Measurements from ENCODE around the gene ARHGEF6. TPM values are rescaled to one million over a fixed set of nuclear protein-coding genes. Genes with fewer than 3 reads are reported as not detected.
A peak's percentile ranks its signal among the peaks of the same experiment; 100 is the strongest.
"Not testable (repeated sequence)": the region's sequence is repeated elsewhere in the genome, so short reads cannot be mapped to it uniquely, and the experiment has no call there.

ARHGEF6 gene
- total RNA-seq, 2 experiments from 2014 or later = 85.0 to 87.1 TPM

GRCh38 chrX:136806891-136807410 is 26.2 kb upstream of the ARHGEF6 start:
- H3K9me3 Mint-ChIP-seq = no peaks in the 10 kb centered on the region
- H3K36me3 Mint-ChIP-seq = peaks cover 10% of the 10 kb centered on the region
- DNase-seq = no peak
- no peak overlapping the region for H3K4me3 Mint-ChIP-seq
- H3K27ac Mint-ChIP-seq = no peak overlapping the region
- peaks cover 16% of the 10 kb centered on the region for H3K4me1 Mint-ChIP-seq
- POLR2A ChIA-PET = no interaction called here
- H3K27me3 Mint-ChIP-seq = no peaks in the 10 kb centered on the region
- no peak for ATAC-seq (ENCODE audit: low read depth)

GRCh38 chrX:136802515-136802914 is 21.8 kb upstream of the ARHGEF6 start:
- no peak for DNase-seq
- ATAC-seq (ENCODE audit: low read depth) = no peak
- peaks cover 13% of the 10 kb centered on the region for H3K36me3 Mint-ChIP-seq
- POLR2A ChIA-PET = no interaction called here
- no peaks in the 10 kb centered on the region for H3K27me3 Mint-ChIP-seq
- H3K9me3 Mint-ChIP-seq = no peaks in the 10 kb centered on the region
- H3K27ac Mint-ChIP-seq = no peak overlapping the region
- H3K4me1 Mint-ChIP-seq = peaks cover 9% of the 10 kb centered on the region
- H3K4me3 Mint-ChIP-seq = no peak overlapping the region

GRCh38 chrX:136797787-136798186 is 17.1 kb upstream of the ARHGEF6 start:
- H3K27me3 Mint-ChIP-seq = no peaks in the 10 kb centered on the region
- H3K36me3 Mint-ChIP-seq = peaks cover 13% of the 10 kb centered on the region
- H3K27ac Mint-ChIP-seq = peak overlapping the region; percentile 53
- POLR2A ChIA-PET = interaction anchor here (1.1 kb wide), 1 partner anchor 83 kb away, joined by 3 read pairs; the partner anchor contains the start of gene RBMX
- no peak for ATAC-seq (ENCODE audit: low read depth)
- H3K4me3 Mint-ChIP-seq = peak overlapping the region; percentile 29
- H3K9me3 Mint-ChIP-seq = peaks cover 2% of the 10 kb centered on the region
- DNase-seq = no peak
- peaks cover 8% of the 10 kb centered on the region for H3K4me1 Mint-ChIP-seq

- ATAC-seq (ENCODE audit: low read depth); H3K4me3 Mint-ChIP-seq; H3K9me3 Mint-ChIP-seq; POLR2A ChIA-PET; H3K27ac Mint-ChIP-seq; DNase-seq; H3K4me1 Mint-ChIP-seq; H3K27me3 Mint-ChIP-seq; H3K36me3 Mint-ChIP-seq: not testable (repeated sequence)
These were observed 14.4 kb upstream of the ARHGEF6 start for GRCh38 chrX:136795132-136795531.

GRCh38 chrX:136794660-136795059 is 13.9 kb upstream of the ARHGEF6 start:
- H3K36me3 Mint-ChIP-seq; POLR2A ChIA-PET; DNase-seq; H3K4me1 Mint-ChIP-seq; H3K9me3 Mint-ChIP-seq; H3K4me3 Mint-ChIP-seq; ATAC-seq (ENCODE audit: low read depth); H3K27ac Mint-ChIP-seq; H3K27me3 Mint-ChIP-seq: not testable (repeated sequence)

GRCh38 chrX:136794080-136794479 is 13.3 kb upstream of the ARHGEF6 start:
- Mint-ChIP-seq H3K9me3 (peaks cover 2% of the 10 kb centered on the region), H3K36me3 (peaks cover 6% of the 10 kb centered on the region), H3K27ac (no peak overlapping the region), H3K4me1 (peaks cover 7% of the 10 kb centered on the region), H3K4me3 (no peak overlapping the region), H3K27me3 (no peaks in the 10 kb centered on the region)
- DNase-seq = no peak
- ATAC-seq (ENCODE audit: low read depth) = no peak
- POLR2A ChIA-PET = no interaction called here

GRCh38 chrX:136789856-136790255 is 9.1 kb upstream of the ARHGEF6 start:
- no peaks in the 10 kb centered on the region for H3K27me3 Mint-ChIP-seq
- no peak for DNase-seq
- ATAC-seq (ENCODE audit: low read depth) = no peak
- peaks cover 3% of the 10 kb centered on the region for H3K36me3 Mint-ChIP-seq
- H3K4me1 Mint-ChIP-seq = peaks cover 1% of the 10 kb centered on the region
- H3K4me3 Mint-ChIP-seq = no peak overlapping the region
- POLR2A ChIA-PET = interaction anchor here (0.7 kb wide), 1 partner anchor 186 kb away, joined by 3 read pairs; no protein-coding TSS in a partner anchor
- peaks cover 1% of the 10 kb centered on the region for H3K9me3 Mint-ChIP-seq
- no peak overlapping the region for H3K27ac Mint-ChIP-seq

GRCh38 chrX:136784231-136784630 is 3.5 kb upstream of the ARHGEF6 start:
- peak overlapping the region; percentile 19 for H3K4me3 Mint-ChIP-seq
- no peak for ATAC-seq (ENCODE audit: low read depth)
- H3K36me3 Mint-ChIP-seq = no peaks in the 10 kb centered on the region
- peak overlapping the region; percentile 75 for H3K27ac Mint-ChIP-seq
- H3K4me1 Mint-ChIP-seq = peaks cover 27% of the 10 kb centered on the region
- DNase-seq = no peak
- POLR2A ChIA-PET = interaction anchor here (0.6 to 1.4 kb wide), 2 partner anchors 96 to 196 kb away, joined by 3 to 6 read pairs; partner anchors contain the start of gene RBMX
- H3K27me3 Mint-ChIP-seq = no peaks in the 10 kb centered on the region
- peaks cover 1% of the 10 kb centered on the region for H3K9me3 Mint-ChIP-seq

GRCh38 chrX:136783159-136783558 is 2.4 kb upstream of the ARHGEF6 start:
- no peak for DNase-seq
- Mint-ChIP-seq H3K36me3 (no peaks in the 10 kb centered on the region), H3K4me1 (peaks cover 27% of the 10 kb centered on the region), H3K27me3 (no peaks in the 10 kb centered on the region), H3K9me3 (peaks cover 1% of the 10 kb centered on the region), H3K27ac (peak overlapping the region; percentile 34), H3K4me3 (no peak overlapping the region)
- ATAC-seq (ENCODE audit: low read depth) = no peak
- POLR2A ChIA-PET = no interaction called here

GRCh38 chrX:136781180-136781797 is 557 bp upstream of the ARHGEF6 start:
- peaks cover 39% of the 10 kb centered on the region for H3K4me1 Mint-ChIP-seq
- H3K4me3 Mint-ChIP-seq = peak overlapping the region; percentile 78
- DNase-seq = no peak
- peak overlapping the region; percentile 94 for H3K27ac Mint-ChIP-seq
- peak; percentile 21 for ATAC-seq (ENCODE audit: low read depth)
- peaks cover 12% of the 10 kb centered on the region for H3K36me3 Mint-ChIP-seq
- POLR2A ChIA-PET = interaction anchor here (0.7 to 4.0 kb wide), 2 partner anchors 13 to 14 kb away, joined by 3 to 26 read pairs; no protein-coding TSS in a partner anchor
- H3K27me3 Mint-ChIP-seq = no peaks in the 10 kb centered on the region
- no peaks in the 10 kb centered on the region for H3K9me3 Mint-ChIP-seq

GRCh38 chrX:136780241-136780640 is 491 bp downstream of the ARHGEF6 start:
- no peak for DNase-seq
- Mint-ChIP-seq H3K36me3 (peaks cover 19% of the 10 kb centered on the region), H3K9me3 (no peaks in the 10 kb centered on the region), H3K4me3 (peak overlapping the region; percentile 78), H3K27me3 (no peaks in the 10 kb centered on the region), H3K27ac (peak overlapping the region; percentile 94), H3K4me1 (peaks cover 50% of the 10 kb centered on the region)
- POLR2A ChIA-PET = interaction anchor here (1.0 to 4.0 kb wide), 5 partner anchors 12 to 100 kb away, joined by 4 to 26 read pairs (median 6); partner anchors contain the start of gene RBMX
- no peak for ATAC-seq (ENCODE audit: low read depth)

- POLR2A ChIA-PET = interaction anchor here (1.0 to 4.0 kb wide), 5 partner anchors 11 to 101 kb away, joined by 4 to 26 read pairs (median 6); partner anchors contain the start of gene RBMX
- Mint-ChIP-seq H3K9me3 (no peaks in the 10 kb centered on the region), H3K4me3 (peak overlapping the region; percentile 78), H3K4me1 (peaks cover 54% of the 10 kb centered on the region), H3K36me3 (peaks cover 20% of the 10 kb centered on the region), H3K27me3 (no peaks in the 10 kb centered on the region), H3K27ac (peak overlapping the region; percentile 94)
- peak; percentile 73 for ATAC-seq (ENCODE audit: low read depth)
- DNase-seq = no peak
These were observed 1.4 kb downstream of the ARHGEF6 start for GRCh38 chrX:136779346-136779781.

GRCh38 chrX:136778916-136779315 is 1.8 kb downstream of the ARHGEF6 start:
- H3K36me3 Mint-ChIP-seq = peaks cover 20% of the 10 kb centered on the region
- no peaks in the 10 kb centered on the region for H3K9me3 Mint-ChIP-seq
- ATAC-seq (ENCODE audit: low read depth) (no peak), DNase-seq (no peak)
- peaks cover 50% of the 10 kb centered on the region for H3K4me1 Mint-ChIP-seq
- POLR2A ChIA-PET = interaction anchor here (0.7 to 4.0 kb wide), 6 partner anchors 11 to 102 kb away, joined by 3 to 26 read pairs (median 4); partner anchors contain the start of gene RBMX
- peak overlapping the region; percentile 94 for H3K27ac Mint-ChIP-seq
- no peaks in the 10 kb centered on the region for H3K27me3 Mint-ChIP-seq
- H3K4me3 Mint-ChIP-seq = peak overlapping the region; percentile 78

- peak overlapping the region; percentile 94 for H3K27ac Mint-ChIP-seq
- DNase-seq = no peak
- H3K27me3 Mint-ChIP-seq = no peaks in the 10 kb centered on the region
- POLR2A ChIA-PET = interaction anchor here (0.6 to 4.0 kb wide), 4 partner anchors 10 to 102 kb away, joined by 3 to 26 read pairs (median 14); partner anchors contain the start of gene RBMX
- H3K36me3 Mint-ChIP-seq = peaks cover 27% of the 10 kb centered on the region
- peak overlapping the region; percentile 78 for H3K4me3 Mint-ChIP-seq
- ATAC-seq (ENCODE audit: low read depth) = no peak
- peaks cover 49% of the 10 kb centered on the region for H3K4me1 Mint-ChIP-seq
- H3K9me3 Mint-ChIP-seq = no peaks in the 10 kb centered on the region
These were observed 2.7 kb downstream of the ARHGEF6 start for GRCh38 chrX:136778020-136778419.
